GM12873 (cell line): ENCODE measurements around the gene KRT77.
A peak's percentile ranks its signal among the peaks of the same experiment; 100 is the strongest.

Experiments
- CTCF ChIP-seq: IDR thresholded peaks from 2 replicates; pipeline ENCODE4 v1.5.1; 2012; ENCODE audit warnings: low read depth, mild to moderate bottlenecking, moderate library complexity, low read length, control low read depth; ENCODE audit not compliant: insufficient read depth; ENCODE audit errors: missing control alignments

The KRT77 gene

GRCh38 chr12:52667931-52668330 lies 35.4 kb downstream of the KRT77 start:
- no peak for TF ChIP-seq CTCF

- TF ChIP-seq CTCF: peak; percentile 34
Observed at GRCh38 chr12:52667509-52667908, 35.8 kb downstream of the KRT77 start.

- TF ChIP-seq CTCF: no peak
Observed at GRCh38 chr12:52666471-52666870, 36.9 kb downstream of the KRT77 start.

GRCh38 chr12:52663420-52663819 lies 39.9 kb downstream of the KRT77 start:
- no peak for TF ChIP-seq CTCF

- no peak for TF ChIP-seq CTCF
Observed at GRCh38 chr12:52662918-52663229, 40.5 kb downstream of the KRT77 start.

GRCh38 chr12:52662093-52662917 lies 41.0 kb downstream of the KRT77 start:
- TF ChIP-seq CTCF: no peak

- no peak for TF ChIP-seq CTCF
Observed at GRCh38 chr12:52661668-52662067, 41.7 kb downstream of the KRT77 start.
